Activated T-cell treated with anti-CD3 and anti-CD28 coated beads, Interleukin-2, amount 50 U/mL, for 24 hours (primary cell): ENCODE measurements around the gene ARHGAP28.

Source experiments
- DNase-seq: peaks from one replicate; pipeline ENCODE4 v3.0.0-alpha.2; 2020
- H3K27ac Mint-ChIP-seq: 2 replicates; pipeline ENCODE4 v1.8.0; 2020; ENCODE audit warnings: mild to moderate bottlenecking, mixed read lengths
- H3K27me3 Mint-ChIP-seq: 2 replicates; pipeline ENCODE4 v1.8.0; 2020; ENCODE audit warnings: mixed read lengths
- H3K36me3 Mint-ChIP-seq: 2 replicates; pipeline ENCODE4 v1.8.0; 2020; ENCODE audit warnings: low read depth, mixed read lengths
- H3K4me1 Mint-ChIP-seq: 2 replicates; pipeline ENCODE4 v1.8.0; 2020; ENCODE audit warnings: low read depth, mixed read lengths
- H3K4me3 Mint-ChIP-seq: 2 replicates; pipeline ENCODE4 v1.8.0; 2020; ENCODE audit warnings: mild to moderate bottlenecking, moderate library complexity, mixed read lengths
- H3K9me3 Mint-ChIP-seq: 2 replicates; pipeline ENCODE4 v1.8.0; 2020; ENCODE audit warnings: mixed read lengths

ARHGAP28 gene

DNA sequence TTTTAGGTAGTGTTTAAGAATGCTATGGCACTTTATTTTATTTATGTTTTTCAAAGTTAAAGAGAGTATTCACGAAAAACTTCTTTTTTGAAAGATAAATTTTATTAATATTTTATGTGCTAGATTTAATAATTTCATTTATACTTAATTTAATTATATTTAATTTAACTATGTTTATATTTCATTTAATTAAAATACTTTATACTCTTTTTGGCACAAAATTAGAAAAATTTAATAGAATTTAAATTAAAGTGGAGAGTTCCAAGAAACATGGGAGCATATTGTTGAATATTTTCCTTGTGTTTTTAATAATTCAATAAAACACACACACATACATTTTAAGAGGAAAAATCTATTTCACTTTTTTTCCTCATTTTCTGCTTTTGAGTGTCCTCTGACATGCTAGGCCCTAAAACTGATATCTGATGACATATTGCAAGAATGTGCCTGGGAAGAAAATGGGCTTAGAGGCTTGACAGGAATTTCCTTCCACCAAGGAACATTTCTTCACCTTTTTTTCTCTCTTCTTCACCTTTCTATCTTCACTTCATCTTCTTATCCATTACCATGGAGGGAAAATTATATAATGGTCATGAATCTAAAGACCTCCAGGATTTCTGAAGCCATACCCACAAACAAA lies 15.4 kb downstream of the ARHGAP28 start:
- no peak overlapping the region for H3K4me3 Mint-ChIP-seq
- peaks cover 4% of the 10 kb centered on the region for H3K27me3 Mint-ChIP-seq
- no peaks in the 10 kb centered on the region for H3K36me3 Mint-ChIP-seq
- no peaks in the 10 kb centered on the region for H3K4me1 Mint-ChIP-seq
- peaks cover 5% of the 10 kb centered on the region for H3K9me3 Mint-ChIP-seq
- DNase-seq = no peak
- no peak overlapping the region for H3K27ac Mint-ChIP-seq

DNA sequence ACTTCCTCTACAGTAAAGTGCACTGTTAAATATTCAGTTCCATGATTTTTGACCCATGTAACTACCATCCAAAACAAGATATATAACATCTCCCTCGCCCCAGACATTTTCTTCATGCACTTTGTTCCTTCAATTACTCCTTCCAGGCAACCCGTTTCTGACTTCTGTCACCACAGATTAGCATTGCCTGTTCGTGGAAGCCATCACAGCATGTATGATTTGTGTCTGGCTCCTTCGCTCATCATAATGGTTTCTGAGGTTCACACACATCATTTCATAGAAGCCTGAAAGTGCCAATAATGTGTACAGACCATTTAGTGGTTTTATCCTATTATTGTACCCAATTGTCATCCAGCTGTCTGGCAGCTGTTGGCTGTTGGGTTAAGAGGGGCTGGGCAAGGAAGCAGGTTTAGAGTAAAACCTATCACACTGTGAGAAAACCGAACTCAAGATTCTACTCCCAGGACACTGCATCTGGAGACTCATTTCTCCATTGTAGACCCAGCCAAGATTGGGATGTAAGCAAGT lies 16.1 kb downstream of the ARHGAP28 start:
- H3K27ac Mint-ChIP-seq = no peak overlapping the region
- H3K4me1 Mint-ChIP-seq = no peaks in the 10 kb centered on the region
- H3K27me3 Mint-ChIP-seq = peaks cover 4% of the 10 kb centered on the region
- peaks cover 5% of the 10 kb centered on the region for H3K9me3 Mint-ChIP-seq
- no peaks in the 10 kb centered on the region for H3K36me3 Mint-ChIP-seq
- no peak for DNase-seq
- no peak overlapping the region for H3K4me3 Mint-ChIP-seq

DNA sequence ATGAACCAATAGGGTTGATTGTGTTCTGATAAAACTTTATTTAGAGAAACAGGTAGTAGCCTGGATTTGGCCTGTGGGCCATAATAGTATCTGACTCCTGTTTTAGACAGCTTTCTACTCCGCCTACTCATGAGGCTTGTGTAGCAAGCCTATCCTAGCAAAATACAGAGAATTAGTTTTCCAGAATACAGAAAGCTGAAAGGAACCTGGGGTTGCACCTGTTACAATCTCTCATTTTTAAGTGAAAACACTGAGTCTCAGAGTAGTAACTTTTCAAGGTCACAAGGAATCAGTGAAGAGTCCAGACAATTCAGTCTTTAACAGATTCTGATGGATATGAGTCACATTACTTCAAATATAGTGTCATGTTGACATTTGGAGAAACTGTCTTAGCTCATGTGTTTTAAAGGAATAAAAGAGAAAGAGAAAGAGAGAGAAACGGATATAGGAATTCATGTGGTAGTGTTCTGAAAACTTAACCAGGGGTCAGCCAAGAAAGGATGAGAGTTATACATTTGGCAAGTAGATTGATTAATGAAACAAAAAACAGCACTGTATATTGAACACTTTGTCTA lies 17.0 kb downstream of the ARHGAP28 start:
- H3K4me1 Mint-ChIP-seq = no peaks in the 10 kb centered on the region
- H3K27ac Mint-ChIP-seq = no peak overlapping the region
- H3K4me3 Mint-ChIP-seq = no peak overlapping the region
- H3K9me3 Mint-ChIP-seq = peaks cover 8% of the 10 kb centered on the region
- H3K36me3 Mint-ChIP-seq = no peaks in the 10 kb centered on the region
- H3K27me3 Mint-ChIP-seq = peaks cover 4% of the 10 kb centered on the region
- no peak for DNase-seq

DNA sequence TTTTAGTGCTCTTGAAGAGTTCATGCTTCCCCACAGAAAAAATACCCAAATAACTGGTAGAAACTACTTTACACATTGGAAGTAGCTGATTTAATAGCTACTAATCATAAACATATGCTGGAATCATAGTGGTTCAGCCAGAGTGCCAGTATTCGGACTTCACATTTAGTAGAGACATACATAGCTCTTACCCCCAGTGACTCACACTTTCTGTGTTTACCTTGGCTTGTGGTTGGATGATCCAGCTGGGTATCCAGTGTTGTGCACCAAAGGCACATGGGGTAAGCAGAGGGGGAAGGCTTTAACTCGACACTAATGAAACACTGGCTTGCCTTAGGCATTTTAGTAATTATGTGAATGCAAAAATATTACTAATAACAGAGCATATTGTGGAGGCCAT lies 18.1 kb downstream of the ARHGAP28 start:
- no peaks in the 10 kb centered on the region for H3K36me3 Mint-ChIP-seq
- peaks cover 5% of the 10 kb centered on the region for H3K9me3 Mint-ChIP-seq
- no peak overlapping the region for H3K27ac Mint-ChIP-seq
- no peak overlapping the region for H3K4me3 Mint-ChIP-seq
- H3K27me3 Mint-ChIP-seq = peaks cover under 1% of the 10 kb centered on the region
- no peaks in the 10 kb centered on the region for H3K4me1 Mint-ChIP-seq
- no peak for DNase-seq

DNA sequence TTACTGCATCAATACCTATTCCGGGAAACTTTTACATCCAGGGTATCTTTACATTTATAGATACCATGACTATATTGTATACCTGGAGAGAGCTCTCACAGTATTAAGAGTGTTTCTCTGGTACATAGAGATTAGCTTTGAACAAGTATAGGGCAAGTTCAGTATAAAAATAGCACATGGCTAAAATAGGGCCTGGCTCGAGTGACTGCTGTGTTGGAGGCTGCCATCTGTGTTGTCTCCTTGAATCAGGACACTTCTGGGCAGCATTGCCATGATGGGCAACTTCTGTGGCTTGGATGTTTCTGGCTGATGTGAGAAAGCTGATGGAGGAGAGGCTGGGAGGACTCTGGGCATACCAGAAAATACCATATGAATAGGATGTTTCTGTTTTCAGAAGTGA lies 18.7 kb downstream of the ARHGAP28 start:
- H3K27ac Mint-ChIP-seq = no peak overlapping the region
- DNase-seq = no peak
- H3K4me1 Mint-ChIP-seq = no peaks in the 10 kb centered on the region
- no peak overlapping the region for H3K4me3 Mint-ChIP-seq
- no peaks in the 10 kb centered on the region for H3K36me3 Mint-ChIP-seq
- H3K9me3 Mint-ChIP-seq = peaks cover 5% of the 10 kb centered on the region
- H3K27me3 Mint-ChIP-seq = no peaks in the 10 kb centered on the region

DNA sequence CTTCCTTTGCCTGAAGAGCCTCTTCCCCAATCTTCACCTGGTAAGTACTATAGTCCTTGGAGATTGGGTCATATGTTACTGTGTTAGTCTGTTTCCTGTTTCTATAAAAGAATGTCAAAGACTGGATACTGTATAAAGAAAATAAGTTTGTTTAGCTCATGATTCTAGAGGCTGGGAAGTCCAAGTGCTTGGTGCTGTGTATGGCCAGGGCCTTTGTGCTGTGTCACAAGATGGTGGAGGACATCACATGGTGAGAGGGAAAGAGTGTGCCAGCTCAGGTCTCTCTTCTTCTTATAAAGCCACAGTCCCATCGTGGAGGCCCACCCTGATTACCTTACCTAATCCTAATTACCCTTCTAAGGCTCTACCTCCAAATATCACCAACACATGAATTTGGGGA lies 20.9 kb downstream of the ARHGAP28 start:
- H3K4me1 Mint-ChIP-seq = no peaks in the 10 kb centered on the region
- H3K9me3 Mint-ChIP-seq = peaks cover 11% of the 10 kb centered on the region
- H3K4me3 Mint-ChIP-seq = no peak overlapping the region
- no peaks in the 10 kb centered on the region for H3K27me3 Mint-ChIP-seq
- no peak overlapping the region for H3K27ac Mint-ChIP-seq
- no peaks in the 10 kb centered on the region for H3K36me3 Mint-ChIP-seq
- no peak for DNase-seq

DNA sequence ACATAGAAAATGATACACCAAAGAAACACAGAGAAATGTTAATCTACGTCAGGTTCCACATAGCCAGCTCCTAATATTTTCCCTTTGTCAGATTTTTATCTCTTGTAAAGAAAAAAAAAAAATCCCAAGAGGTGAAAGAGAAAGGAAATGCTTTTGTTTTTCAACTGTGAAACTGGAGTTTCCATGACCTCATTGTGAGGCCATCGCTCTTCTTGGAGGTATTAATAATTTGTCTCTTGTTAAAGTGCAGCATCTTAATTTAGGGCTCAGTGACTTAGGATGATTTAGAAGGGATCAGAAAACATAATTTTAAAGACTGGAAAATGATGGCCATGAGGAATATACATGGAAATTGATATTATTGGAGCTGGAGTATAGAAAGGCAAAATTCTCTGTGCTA lies 21.7 kb downstream of the ARHGAP28 start:
- Mint-ChIP-seq H3K27me3 (no peaks in the 10 kb centered on the region), H3K4me3 (no peak overlapping the region), H3K4me1 (no peaks in the 10 kb centered on the region), H3K36me3 (no peaks in the 10 kb centered on the region), H3K27ac (no peak overlapping the region), H3K9me3 (peaks cover 11% of the 10 kb centered on the region)
- no peak for DNase-seq

DNA sequence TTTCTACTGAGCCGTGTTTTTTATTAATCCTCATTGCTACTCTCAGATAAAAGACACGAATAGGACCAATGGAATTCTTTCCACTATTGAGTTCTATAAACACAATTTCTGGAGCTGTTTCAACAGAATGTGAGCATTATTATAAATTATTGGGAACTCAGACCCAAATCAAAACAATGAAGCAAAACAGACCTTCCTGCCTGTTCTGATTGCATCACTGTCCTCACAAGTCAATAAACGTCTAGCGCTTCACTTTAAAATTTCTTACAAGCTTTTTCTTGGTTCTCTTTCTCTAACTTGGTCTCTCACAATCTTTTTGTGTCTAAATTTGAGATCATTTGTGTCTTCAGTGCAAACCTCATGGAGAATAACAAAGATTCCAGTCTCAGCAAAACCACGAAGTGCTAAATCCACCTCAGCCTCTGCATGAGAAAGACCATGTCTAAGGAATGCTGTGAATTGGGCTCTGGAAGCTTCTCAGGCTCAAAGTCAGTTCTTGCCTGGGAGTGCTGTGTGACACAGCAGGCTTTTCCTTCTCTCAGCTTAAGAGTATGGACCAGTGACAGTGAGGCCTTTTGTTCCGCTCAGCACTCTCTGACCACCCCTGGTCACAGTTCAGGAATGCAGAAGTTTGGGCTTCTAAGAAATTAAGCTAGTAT lies 22.8 kb downstream of the ARHGAP28 start:
- Mint-ChIP-seq H3K9me3 (peaks cover 9% of the 10 kb centered on the region), H3K27me3 (no peaks in the 10 kb centered on the region), H3K27ac (no peak overlapping the region), H3K4me1 (no peaks in the 10 kb centered on the region), H3K4me3 (no peak overlapping the region), H3K36me3 (no peaks in the 10 kb centered on the region)
- DNase-seq = no peak

DNA sequence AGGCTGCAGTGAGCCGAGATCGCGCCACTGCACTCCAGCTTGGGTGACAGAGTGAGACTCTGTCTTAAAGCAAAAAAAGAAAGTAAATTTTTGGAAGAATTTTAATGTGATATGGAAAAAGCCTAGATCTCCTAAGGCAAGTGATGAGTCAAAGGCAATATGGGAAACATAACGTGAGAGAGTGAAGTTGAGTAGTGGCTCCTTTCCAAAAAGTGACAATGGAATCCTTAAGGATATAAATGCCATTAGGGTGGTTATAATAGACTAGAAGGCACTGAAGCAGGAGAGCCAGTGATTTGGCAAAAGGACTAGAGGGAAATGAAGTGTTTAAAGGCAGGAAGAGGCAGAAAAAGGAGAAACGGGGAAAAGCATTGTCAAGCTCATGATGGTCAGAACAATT lies 25.6 kb downstream of the ARHGAP28 start:
- Mint-ChIP-seq H3K9me3 (peaks cover 9% of the 10 kb centered on the region), H3K4me1 (no peaks in the 10 kb centered on the region), H3K36me3 (no peaks in the 10 kb centered on the region), H3K27ac (no peak overlapping the region), H3K27me3 (no peaks in the 10 kb centered on the region), H3K4me3 (no peak overlapping the region)
- DNase-seq = no peak

DNA sequence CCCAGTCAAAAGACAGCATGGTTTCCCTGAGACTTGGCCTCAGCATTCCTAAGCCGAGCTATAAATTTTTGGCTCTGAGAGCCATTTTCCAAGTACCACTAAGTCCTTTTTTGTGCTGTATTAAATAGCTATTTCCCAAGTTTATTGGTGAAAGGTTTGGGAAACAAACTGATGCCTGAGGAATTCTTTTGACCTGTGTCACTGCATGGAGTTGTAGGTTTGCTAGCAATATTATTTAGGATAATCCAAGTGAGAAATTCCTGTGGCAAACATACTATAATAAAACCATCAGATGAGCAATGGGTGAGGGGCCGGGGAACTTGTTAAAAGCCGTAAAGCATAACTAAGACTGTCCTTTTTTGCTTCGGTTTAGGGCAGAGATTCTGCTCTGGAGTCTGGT lies 28.4 kb downstream of the ARHGAP28 start:
- H3K9me3 Mint-ChIP-seq = peaks cover 14% of the 10 kb centered on the region
- no peak overlapping the region for H3K4me3 Mint-ChIP-seq
- H3K36me3 Mint-ChIP-seq = no peaks in the 10 kb centered on the region
- no peak overlapping the region for H3K27ac Mint-ChIP-seq
- no peaks in the 10 kb centered on the region for H3K4me1 Mint-ChIP-seq
- no peak for DNase-seq
- no peaks in the 10 kb centered on the region for H3K27me3 Mint-ChIP-seq

DNA sequence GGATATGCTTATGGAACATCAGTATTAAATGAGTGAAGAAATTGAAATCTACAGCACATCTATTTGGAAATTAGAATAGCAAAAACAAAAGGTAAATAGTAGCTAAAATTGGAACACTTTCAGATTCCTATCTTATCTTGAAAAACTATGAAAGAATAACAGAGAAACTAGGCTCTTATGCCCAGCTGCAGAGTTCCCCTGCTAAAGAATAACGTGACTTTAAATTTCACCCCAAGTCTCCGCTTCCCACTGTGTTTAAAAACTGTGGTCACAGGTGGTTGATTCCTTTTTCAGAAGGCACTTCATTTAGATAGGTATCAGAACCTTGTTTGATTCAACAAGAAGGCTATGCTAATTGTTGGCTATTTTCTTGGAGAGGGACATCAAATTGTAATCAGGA lies 30.1 kb downstream of the ARHGAP28 start:
- DNase-seq = no peak
- H3K36me3 Mint-ChIP-seq = no peaks in the 10 kb centered on the region
- no peak overlapping the region for H3K4me3 Mint-ChIP-seq
- no peaks in the 10 kb centered on the region for H3K27me3 Mint-ChIP-seq
- no peak overlapping the region for H3K27ac Mint-ChIP-seq
- H3K4me1 Mint-ChIP-seq = no peaks in the 10 kb centered on the region
- H3K9me3 Mint-ChIP-seq = peaks cover 12% of the 10 kb centered on the region

DNA sequence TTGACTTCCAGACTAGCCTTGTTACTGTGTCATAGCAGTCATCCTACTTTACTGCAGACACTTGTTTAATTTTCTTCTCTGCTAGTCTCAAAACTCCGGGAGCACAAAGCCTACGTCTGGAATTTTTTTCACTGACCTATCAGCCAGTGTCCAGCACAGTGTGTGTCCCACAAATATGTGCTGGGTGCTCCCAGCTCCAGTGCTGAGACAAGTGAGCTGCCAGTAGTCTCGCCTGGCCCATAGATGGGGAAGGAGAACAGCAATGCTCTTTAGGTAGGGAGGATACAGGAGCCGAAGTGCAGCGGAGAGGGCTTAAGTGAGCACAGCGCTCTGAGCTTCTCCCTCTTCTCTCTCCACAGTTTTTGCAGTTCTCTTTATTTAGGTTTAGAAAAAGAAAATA lies 34.0 kb downstream of the ARHGAP28 start:
- Mint-ChIP-seq H3K36me3 (no peaks in the 10 kb centered on the region), H3K27me3 (no peaks in the 10 kb centered on the region), H3K27ac (no peak overlapping the region), H3K9me3 (peaks cover 17% of the 10 kb centered on the region), H3K4me1 (no peaks in the 10 kb centered on the region), H3K4me3 (no peak overlapping the region)
- no peak for DNase-seq

DNA sequence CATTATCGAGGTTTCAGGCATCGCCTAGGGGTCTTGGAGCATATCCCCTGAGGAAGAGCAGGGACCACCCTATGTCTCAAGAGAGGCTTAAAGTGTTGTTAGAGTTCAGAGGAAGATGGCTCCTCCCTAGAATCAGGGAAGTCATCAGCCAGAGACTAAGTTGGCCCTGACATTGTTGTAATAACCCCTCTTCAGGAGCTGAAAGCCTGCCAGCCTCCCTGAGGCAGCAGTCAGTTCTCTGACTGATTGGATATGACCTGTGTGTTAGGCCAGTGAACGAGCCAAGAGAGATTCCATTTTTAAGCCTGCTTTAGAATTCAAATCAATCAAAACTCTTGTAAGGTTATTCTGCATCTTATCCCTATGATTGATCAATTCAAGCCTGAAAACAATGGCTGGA lies 34.9 kb downstream of the ARHGAP28 start:
- H3K27ac Mint-ChIP-seq = no peak overlapping the region
- no peaks in the 10 kb centered on the region for H3K4me1 Mint-ChIP-seq
- H3K27me3 Mint-ChIP-seq = no peaks in the 10 kb centered on the region
- H3K9me3 Mint-ChIP-seq = peaks cover 17% of the 10 kb centered on the region
- no peaks in the 10 kb centered on the region for H3K36me3 Mint-ChIP-seq
- H3K4me3 Mint-ChIP-seq = no peak overlapping the region
- no peak for DNase-seq

DNA sequence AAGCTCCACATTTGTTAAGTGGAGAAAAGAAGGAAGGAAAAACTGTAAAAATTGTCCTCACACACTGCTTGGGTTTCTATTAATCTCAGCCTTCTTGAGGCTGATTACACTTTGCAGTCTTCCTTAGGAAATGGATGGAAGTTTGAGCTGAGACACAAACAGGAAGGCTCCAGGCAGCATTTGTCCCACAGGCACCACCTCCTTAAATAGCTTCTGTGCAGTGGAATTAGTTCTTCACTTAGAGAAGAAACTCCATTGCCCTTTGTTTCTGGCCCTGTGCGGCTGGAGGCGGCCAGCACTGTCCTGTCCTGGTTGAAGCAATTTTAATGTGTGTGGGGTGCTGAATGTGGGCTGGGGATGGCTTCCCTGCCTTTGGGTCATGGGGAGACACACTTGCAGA lies 44.3 kb downstream of the ARHGAP28 start:
- Mint-ChIP-seq H3K4me3 (no peak overlapping the region), H3K27me3 (no peaks in the 10 kb centered on the region), H3K36me3 (no peaks in the 10 kb centered on the region), H3K27ac (no peak overlapping the region), H3K9me3 (peaks cover 6% of the 10 kb centered on the region), H3K4me1 (no peaks in the 10 kb centered on the region)
- no peak for DNase-seq

DNA sequence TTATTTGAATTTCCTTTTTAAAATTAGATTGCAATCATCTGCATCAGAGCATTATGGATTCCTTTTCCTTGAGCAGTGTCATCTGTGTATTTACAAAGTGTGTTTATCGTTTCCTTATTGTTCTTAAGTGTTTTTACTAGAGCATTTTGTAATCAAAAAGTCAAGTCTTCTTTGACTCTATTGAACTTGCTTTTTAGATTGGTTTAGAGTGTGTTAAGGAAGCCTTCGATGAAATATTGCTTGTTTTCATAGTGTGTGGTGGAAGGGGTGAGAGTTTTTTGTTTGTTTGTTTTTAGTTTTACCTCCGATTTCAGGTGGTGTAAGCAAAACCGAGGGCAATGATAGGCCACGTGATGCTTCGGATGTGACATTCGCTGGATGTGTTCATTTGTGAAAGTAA lies 45.7 kb downstream of the ARHGAP28 start:
- Mint-ChIP-seq H3K4me3 (no peak overlapping the region), H3K27ac (no peak overlapping the region), H3K36me3 (no peaks in the 10 kb centered on the region), H3K27me3 (no peaks in the 10 kb centered on the region), H3K4me1 (no peaks in the 10 kb centered on the region), H3K9me3 (peaks cover 11% of the 10 kb centered on the region)
- no peak for DNase-seq
